HG02943 (cell line): ENCODE measurements around the gene OSBPL2.

Source experiments
- ATAC-seq: cut with Tn5 transposase; IDR thresholded peaks from one replicate; pipeline ENCODE4 v1.9.1; 2021; ENCODE audit warnings: mild to moderate bottlenecking, low read depth, moderate library complexity; ENCODE audit not compliant: unreplicated experiment

OSBPL2 gene

GRCh38 chr20:62332421-62332820 is 94.1 kb downstream of the OSBPL2 start:
- no peak for ATAC-seq

- no peak for ATAC-seq
Observed at GRCh38 chr20:62332989-62333819, 94.9 kb downstream of the OSBPL2 start.

GRCh38 chr20:62333820-62334595 is 95.7 kb downstream of the OSBPL2 start:
- no peak for ATAC-seq

- ATAC-seq: no peak
Observed at GRCh38 chr20:62334881-62335280, 96.6 kb downstream of the OSBPL2 start.

- ATAC-seq: no peak
Observed at GRCh38 chr20:62335532-62335931, 97.2 kb downstream of the OSBPL2 start.

GRCh38 chr20:62336329-62336728 is 98.0 kb downstream of the OSBPL2 start:
- no peak for ATAC-seq

GRCh38 chr20:62336775-62337557 is 98.6 kb downstream of the OSBPL2 start:
- no peak for ATAC-seq

GRCh38 chr20:62337558-62338293 is 99.4 kb downstream of the OSBPL2 start:
- no peak for ATAC-seq

GRCh38 chr20:62338294-62338620 is 99.9 kb downstream of the OSBPL2 start:
- ATAC-seq: no peak

- ATAC-seq: no peak
Observed at GRCh38 chr20:62339647-62340062, 101.3 kb downstream of the OSBPL2 start.

GRCh38 chr20:62342910-62343309 is 104.6 kb downstream of the OSBPL2 start:
- ATAC-seq: no peak

GRCh38 chr20:62344092-62344491 is 105.8 kb downstream of the OSBPL2 start:
- ATAC-seq: no peak

GRCh38 chr20:62344782-62345181 is 106.5 kb downstream of the OSBPL2 start:
- no peak for ATAC-seq
